ENCODE results near the gene NEK2. TPM values are rescaled to one million over a fixed set of nuclear protein-coding genes. Genes with fewer than 3 reads are reported as not detected.
"Not testable (repeated sequence)": the region's sequence is repeated elsewhere in the genome, so short reads cannot be mapped to it uniquely, and the experiment has no call there.

NEK2 gene
- 1 to 10 TPM; 1.2 to 2.0 (median 2.0) TPM for total RNA-seq

- Mint-ChIP-seq H3K4me3 (peak within 1 kb of the TSS; percentile 90), H3K27me3 (ENCODE audit: low read depth) (no peaks in the 10 kb centered on the region), H3K36me3 (ENCODE audit: insufficient read depth) (no peaks in the 10 kb centered on the region), H3K9me3 (no peaks in the 10 kb centered on the region), H3K4me1 (ENCODE audit: low read depth) (peaks cover 11% of the 10 kb centered on the region)
- peak; percentile 71 for DNase-seq
- ATAC-seq = peak; percentile 97 to 98
Measured at GRCh38 chr1:211675230-211676105, at the start of gene NEK2. Gene NEK2, minus strand, starts transcription at chr1:211675621. Its CDS starts 142 bp downstream, at chr1:211675479.

DNA sequence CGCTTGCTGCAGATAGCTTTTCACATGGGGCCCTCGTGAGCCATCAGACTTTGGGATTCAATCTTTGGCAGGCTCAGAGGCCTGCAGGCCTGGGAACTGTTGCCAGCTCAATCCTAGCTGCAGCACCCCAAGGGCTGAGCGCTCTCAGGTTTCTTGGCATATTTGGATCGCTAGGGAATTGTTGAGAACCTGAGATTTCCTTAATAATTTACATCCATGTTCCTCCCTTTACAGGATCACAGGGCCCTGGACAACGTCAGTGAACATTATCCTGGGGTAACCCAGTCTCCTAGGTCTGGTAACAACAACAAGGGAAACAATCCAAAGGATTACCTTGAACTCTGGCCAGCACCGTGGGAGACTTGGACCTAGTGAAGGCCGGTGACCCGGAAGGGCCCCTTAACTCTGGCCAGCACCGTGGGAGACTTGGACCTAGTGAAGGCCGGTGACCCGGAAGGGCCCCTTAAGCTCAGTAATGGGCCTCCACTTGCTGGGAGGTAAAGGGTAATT lies 49.3 kb upstream of the NEK2 start:
- H3K36me3 Mint-ChIP-seq (ENCODE audit: insufficient read depth) = no peaks in the 10 kb centered on the region
- H3K27me3 Mint-ChIP-seq (ENCODE audit: low read depth) = peaks cover 2% of the 10 kb centered on the region
- DNase-seq (no peak), ATAC-seq (no peak)
- H3K9me3 Mint-ChIP-seq = no peaks in the 10 kb centered on the region
- H3K4me1 Mint-ChIP-seq (ENCODE audit: low read depth) = no peaks in the 10 kb centered on the region
- H3K4me3 Mint-ChIP-seq = no peak overlapping the region

- DNase-seq = no peak
- Mint-ChIP-seq H3K27me3 (ENCODE audit: low read depth) (peaks cover 2% of the 10 kb centered on the region), H3K4me3 (no peak overlapping the region), H3K9me3 (no peaks in the 10 kb centered on the region), H3K36me3 (ENCODE audit: insufficient read depth) (no peaks in the 10 kb centered on the region), H3K4me1 (ENCODE audit: low read depth) (no peaks in the 10 kb centered on the region)
- no peak for ATAC-seq
Measured at GRCh38 chr1:211723273-211723672, 47.9 kb upstream of the NEK2 start.

GRCh38 chr1:211722277-211723175 lies 47.1 kb upstream of the NEK2 start:
- Mint-ChIP-seq H3K9me3 (no peaks in the 10 kb centered on the region), H3K36me3 (ENCODE audit: insufficient read depth) (no peaks in the 10 kb centered on the region), H3K4me1 (ENCODE audit: low read depth) (no peaks in the 10 kb centered on the region), H3K4me3 (no peak overlapping the region), H3K27me3 (ENCODE audit: low read depth) (peaks cover 2% of the 10 kb centered on the region)
- no peak for ATAC-seq
- DNase-seq = no peak

DNA sequence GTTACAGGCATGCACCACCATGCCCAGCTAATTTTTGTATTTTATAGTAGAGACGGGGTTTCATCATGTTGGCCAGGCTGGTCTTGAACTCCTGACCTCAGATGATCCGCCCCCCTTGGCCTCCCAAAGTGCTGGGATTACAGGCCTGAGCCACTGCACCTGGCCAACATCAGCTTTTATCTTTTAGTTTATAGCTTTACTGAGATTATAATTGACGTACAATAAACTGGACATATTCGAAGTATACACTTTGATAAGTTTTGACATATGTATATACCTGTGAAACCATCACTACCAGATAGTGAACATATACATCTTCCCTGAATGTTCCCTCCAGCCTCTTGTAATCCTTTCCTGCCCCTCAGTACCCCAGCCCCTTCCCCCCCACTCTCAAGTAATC lies 41.1 kb upstream of the NEK2 start:
- not testable (repeated sequence) for DNase-seq; H3K4me3 Mint-ChIP-seq; H3K27me3 Mint-ChIP-seq (ENCODE audit: low read depth); ATAC-seq; H3K4me1 Mint-ChIP-seq (ENCODE audit: low read depth); H3K36me3 Mint-ChIP-seq (ENCODE audit: insufficient read depth); H3K9me3 Mint-ChIP-seq

DNA sequence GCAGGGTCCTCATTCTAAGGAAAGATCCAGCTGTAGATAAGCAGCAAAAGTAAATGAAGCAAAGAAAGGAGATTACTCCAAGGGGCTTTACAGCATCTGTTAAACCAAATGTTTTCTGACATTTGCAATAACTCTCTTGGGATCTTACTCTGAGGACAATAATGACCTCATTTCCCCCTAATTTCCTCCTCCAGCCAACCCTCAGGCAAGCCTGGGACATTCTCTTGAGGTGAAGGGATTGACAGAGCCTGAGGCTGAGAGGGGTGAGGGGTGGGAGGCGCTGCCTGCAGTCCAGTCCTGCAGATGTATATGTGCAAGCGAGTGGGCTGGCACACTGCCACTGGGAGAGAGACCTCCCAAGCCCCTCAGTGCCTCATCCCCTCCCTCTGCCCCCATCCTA lies 40.5 kb upstream of the NEK2 start:
- DNase-seq (no peak), ATAC-seq (no peak)
- H3K9me3 Mint-ChIP-seq = no peaks in the 10 kb centered on the region

GRCh38 chr1:211714154-211714553 lies 38.7 kb upstream of the NEK2 start:
- Mint-ChIP-seq H3K4me3 (no peak overlapping the region), H3K27me3 (ENCODE audit: low read depth) (no peaks in the 10 kb centered on the region), H3K36me3 (ENCODE audit: insufficient read depth) (no peaks in the 10 kb centered on the region), H3K4me1 (ENCODE audit: low read depth) (no peaks in the 10 kb centered on the region), H3K9me3 (no peaks in the 10 kb centered on the region)
- no peak for DNase-seq
- ATAC-seq = no peak

More for the DNA sequence above, 40.5 kb upstream of the NEK2 start:
- Mint-ChIP-seq H3K36me3 (ENCODE audit: insufficient read depth) (no peaks in the 10 kb centered on the region), H3K4me1 (ENCODE audit: low read depth) (no peaks in the 10 kb centered on the region), H3K4me3 (no peak overlapping the region), H3K27me3 (ENCODE audit: low read depth) (no peaks in the 10 kb centered on the region)

DNA sequence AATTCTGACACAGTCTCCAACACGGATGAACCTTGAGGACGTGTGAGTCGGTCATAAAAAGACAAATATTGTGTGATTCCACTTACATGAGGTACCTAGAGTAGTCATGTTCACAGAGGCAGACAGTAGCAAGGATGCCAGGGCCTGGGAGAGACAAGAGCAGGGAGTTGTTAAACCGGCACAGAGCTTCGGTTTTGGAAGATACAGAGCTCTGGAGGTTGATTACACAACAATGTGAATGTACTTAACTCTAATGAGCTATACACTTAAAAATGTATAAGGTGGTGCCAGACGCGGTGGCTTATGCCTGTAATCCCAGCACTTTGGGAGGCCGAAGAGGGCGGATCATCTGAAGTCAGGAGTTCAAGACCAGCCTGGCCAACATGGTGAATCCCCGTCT lies 37.8 kb upstream of the NEK2 start:
- ATAC-seq = no peak
- no peaks in the 10 kb centered on the region for H3K36me3 Mint-ChIP-seq (ENCODE audit: insufficient read depth)

DNA sequence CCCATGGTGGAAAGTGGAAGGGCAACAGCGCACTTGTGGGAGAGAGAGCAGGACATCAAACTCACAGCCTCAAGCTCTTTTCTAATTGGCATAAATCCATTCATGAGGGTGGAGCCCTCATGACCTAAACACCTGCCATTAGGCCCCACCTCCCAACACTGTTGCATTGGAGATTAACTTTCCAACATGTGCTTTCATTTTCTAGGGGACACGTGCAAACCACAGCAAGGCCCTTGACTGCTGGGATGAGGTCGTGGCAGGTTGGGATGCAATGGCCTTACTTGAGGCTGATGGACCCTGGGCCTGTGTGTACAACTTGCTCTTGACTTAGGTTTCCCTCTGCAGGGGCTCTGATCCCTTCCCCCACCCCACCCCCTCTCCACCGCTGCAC lies 35.9 kb upstream of the NEK2 start:
- Mint-ChIP-seq H3K36me3 (ENCODE audit: insufficient read depth) (no peaks in the 10 kb centered on the region), H3K9me3 (no peaks in the 10 kb centered on the region), H3K4me3 (no peak overlapping the region), H3K4me1 (ENCODE audit: low read depth) (no peaks in the 10 kb centered on the region), H3K27me3 (ENCODE audit: low read depth) (no peaks in the 10 kb centered on the region)
- DNase-seq (no peak), ATAC-seq (no peak)

More for the DNA sequence above, 37.8 kb upstream of the NEK2 start:
- H3K27me3 Mint-ChIP-seq (ENCODE audit: low read depth) = no peaks in the 10 kb centered on the region
- no peak for DNase-seq
- H3K4me3 Mint-ChIP-seq = no peak overlapping the region
- no peaks in the 10 kb centered on the region for H3K9me3 Mint-ChIP-seq
- H3K4me1 Mint-ChIP-seq (ENCODE audit: low read depth) = no peaks in the 10 kb centered on the region

GRCh38 chr1:211710566-211711314 lies 35.3 kb upstream of the NEK2 start:
- no peak for ATAC-seq

GRCh38 chr1:211708926-211709325 lies 33.5 kb upstream of the NEK2 start:
- no peaks in the 10 kb centered on the region for H3K36me3 Mint-ChIP-seq (ENCODE audit: insufficient read depth)
- H3K27me3 Mint-ChIP-seq (ENCODE audit: low read depth) = no peaks in the 10 kb centered on the region
- H3K4me3 Mint-ChIP-seq = no peak overlapping the region
- DNase-seq = no peak
- no peak for ATAC-seq
- no peaks in the 10 kb centered on the region for H3K9me3 Mint-ChIP-seq
- H3K4me1 Mint-ChIP-seq (ENCODE audit: low read depth) = no peaks in the 10 kb centered on the region

More at GRCh38 chr1:211710566-211711314, 35.3 kb upstream of the NEK2 start:
- Mint-ChIP-seq H3K27me3 (ENCODE audit: low read depth) (no peaks in the 10 kb centered on the region), H3K9me3 (no peaks in the 10 kb centered on the region), H3K4me3 (no peak overlapping the region), H3K4me1 (ENCODE audit: low read depth) (no peaks in the 10 kb centered on the region), H3K36me3 (ENCODE audit: insufficient read depth) (no peaks in the 10 kb centered on the region)
- DNase-seq = no peak

GRCh38 chr1:211708006-211708405 lies 32.6 kb upstream of the NEK2 start:
- ATAC-seq (no peak), DNase-seq (no peak)
- Mint-ChIP-seq H3K36me3 (ENCODE audit: insufficient read depth) (no peaks in the 10 kb centered on the region), H3K27me3 (ENCODE audit: low read depth) (no peaks in the 10 kb centered on the region), H3K4me3 (no peak overlapping the region), H3K9me3 (no peaks in the 10 kb centered on the region), H3K4me1 (ENCODE audit: low read depth) (no peaks in the 10 kb centered on the region)

GRCh38 chr1:211705467-211706091 lies 30.2 kb upstream of the NEK2 start:
- DNase-seq (no peak), ATAC-seq (no peak)
- Mint-ChIP-seq H3K36me3 (ENCODE audit: insufficient read depth) (no peaks in the 10 kb centered on the region), H3K27me3 (ENCODE audit: low read depth) (no peaks in the 10 kb centered on the region), H3K9me3 (no peaks in the 10 kb centered on the region), H3K4me3 (no peak overlapping the region), H3K4me1 (ENCODE audit: low read depth) (no peaks in the 10 kb centered on the region)

Data from activated T-cell treated with anti-CD3 and anti-CD28 coated beads, Interleukin-2, amount 50 U/mL, for 4 hours (primary cell).